Mesenchymal stem cell (in vitro differentiated cells and primary cell): ENCODE measurements around the gene NUTM1.

Experiments
- DNase-seq: peaks from one replicate; pipeline ENCODE4 v3.0.0-alpha.2; 2013
- H2AFZ ChIP-seq: one replicate; pipeline ENCODE4 v1.6.1; 2013; ENCODE audit warnings: low read depth, mild to moderate bottlenecking, control low read depth, inconsistent platforms, low read length, moderate library complexity
- H2AK5ac ChIP-seq: 2 replicates; pipeline ENCODE4 v1.6.1; 2013; ENCODE audit warnings: low read length, moderate library complexity, mild to moderate bottlenecking, inconsistent platforms; ENCODE audit not compliant: severe bottlenecking
- H2BK120ac ChIP-seq: one replicate; pipeline ENCODE4 v1.6.1; 2013; ENCODE audit warnings: low read depth, mild to moderate bottlenecking, inconsistent platforms, low read length, moderate library complexity
- H2BK12ac ChIP-seq, 2 experiments: one replicate each; pipeline ENCODE4 v1.6.1; 2013; ENCODE audit warnings: inconsistent platforms in 2 of 2, low read length in 2 of 2, mild to moderate bottlenecking in 2 of 2, moderate library complexity in 2 of 2, control low read depth in 1 of 2
- H2BK15ac ChIP-seq: one replicate; pipeline ENCODE4 v1.6.1; 2013; ENCODE audit warnings: mild to moderate bottlenecking, low read depth, inconsistent platforms; ENCODE audit not compliant: poor library complexity, severe bottlenecking
- H2BK5ac ChIP-seq: 2 replicates; pipeline ENCODE4 v1.6.1; 2013; ENCODE audit warnings: low read depth, mild to moderate bottlenecking, low read length, control low read depth, inconsistent platforms; ENCODE audit not compliant: poor library complexity, severe bottlenecking
- H3K14ac ChIP-seq, 2 experiments: one replicate each; pipeline ENCODE4 v1.6.1; 2013; ENCODE audit warnings: inconsistent platforms in 2 of 2, low read length in 2 of 2, control low read depth in 1 of 2, mild to moderate bottlenecking in 1 of 2, moderate library complexity in 1 of 2
- H3K18ac ChIP-seq, 2 experiments: one replicate each; pipeline ENCODE4 v1.6.1; 2013; ENCODE audit warnings: inconsistent platforms in 2 of 2, low read length in 2 of 2, control low read depth in 1 of 2, low read depth in 1 of 2, mild to moderate bottlenecking in 1 of 2
- H3K23ac ChIP-seq, 2 experiments: one replicate each; pipeline ENCODE4 v1.6.1; 2013; ENCODE audit warnings: inconsistent platforms in 2 of 2, low read length in 2 of 2, mild to moderate bottlenecking in 2 of 2, moderate library complexity in 2 of 2, control low read depth in 1 of 2
- H3K27ac ChIP-seq: 2 replicates; pipeline ENCODE4 v1.5.1; 2013; ENCODE audit warnings: mild to moderate bottlenecking, moderate library complexity, low read length, control low read depth, inconsistent platforms; ENCODE audit not compliant: poor library complexity, severe bottlenecking
- H3K27me3 ChIP-seq, 2 experiments: 2 replicates each; pipeline versions ENCODE4 v1.6.1 to v1.7.0; 2013; ENCODE audit warnings: low read length in 2 of 2, mild to moderate bottlenecking in 2 of 2, moderate library complexity in 2 of 2, control low read depth in 1 of 2, inconsistent platforms in 1 of 2; ENCODE audit not compliant: control insufficient read depth in 1 of 2, insufficient read depth in 1 of 2
- H3K36me3 ChIP-seq, 2 experiments: 2 replicates each; pipeline versions ENCODE4 v1.6.1 to v1.7.0; 2013; ENCODE audit warnings: low read length in 2 of 2, control low read depth in 1 of 2, inconsistent platforms in 1 of 2, low read depth in 1 of 2, mild to moderate bottlenecking in 1 of 2; ENCODE audit not compliant: insufficient read depth in 2 of 2, control insufficient read depth in 1 of 2
- H3K4ac ChIP-seq, 2 experiments: one replicate each; pipeline ENCODE4 v1.6.1; 2013; ENCODE audit warnings: inconsistent platforms in 2 of 2, low read length in 2 of 2, mild to moderate bottlenecking in 2 of 2, moderate library complexity in 2 of 2, control low read depth in 1 of 2, low read depth in 1 of 2
- H3K4me1 ChIP-seq: 2 replicates; pipeline ENCODE4 v1.6.1; 2013; ENCODE audit warnings: low read depth, low read length, control low read depth; ENCODE audit not compliant: control insufficient read depth, insufficient read depth
- H3K4me2 ChIP-seq: 2 replicates; pipeline ENCODE4 v1.6.1; 2013; ENCODE audit warnings: low read length, mild to moderate bottlenecking, inconsistent platforms; ENCODE audit not compliant: poor library complexity, severe bottlenecking
- H3K4me3 ChIP-seq, 2 experiments: 2 replicates each; pipeline versions ENCODE4 v1.5.1 to v1.7.0; 2013; ENCODE audit warnings: low read length in 2 of 2, mild to moderate bottlenecking in 2 of 2, control low read depth in 1 of 2, low read depth in 1 of 2; ENCODE audit not compliant: insufficient read depth in 1 of 2
- H3K79me1 ChIP-seq: replicated peaks from 2 replicates; pipeline ENCODE4 v1.6.1; 2013; ENCODE audit warnings: mild to moderate bottlenecking, control low read depth, low read length, inconsistent platforms; ENCODE audit not compliant: poor library complexity, severe bottlenecking
- H3K9ac ChIP-seq: 2 replicates; pipeline ENCODE4 v1.7.0; 2013; ENCODE audit warnings: mild to moderate bottlenecking, low read length, moderate library complexity
- H3K9me3 ChIP-seq: 2 replicates; pipeline ENCODE4 v1.7.0; 2013; ENCODE audit warnings: mild to moderate bottlenecking, low read length; ENCODE audit not compliant: control insufficient read depth
- H4K8ac ChIP-seq: one replicate; pipeline ENCODE4 v1.6.1; 2013; ENCODE audit warnings: inconsistent platforms, mild to moderate bottlenecking, low read length, moderate library complexity
- H4K91ac ChIP-seq: one replicate; pipeline ENCODE4 v1.6.1; 2013; ENCODE audit warnings: mild to moderate bottlenecking, low read length, inconsistent platforms
- WGBS: methylation state at CpG from one replicate; pipeline ENCODE4 v1.1.7; 2013; ENCODE audit warnings: mixed read lengths; 5-methylcytosine and 5-hydroxymethylcytosine counted together

The NUTM1 gene

DNA sequence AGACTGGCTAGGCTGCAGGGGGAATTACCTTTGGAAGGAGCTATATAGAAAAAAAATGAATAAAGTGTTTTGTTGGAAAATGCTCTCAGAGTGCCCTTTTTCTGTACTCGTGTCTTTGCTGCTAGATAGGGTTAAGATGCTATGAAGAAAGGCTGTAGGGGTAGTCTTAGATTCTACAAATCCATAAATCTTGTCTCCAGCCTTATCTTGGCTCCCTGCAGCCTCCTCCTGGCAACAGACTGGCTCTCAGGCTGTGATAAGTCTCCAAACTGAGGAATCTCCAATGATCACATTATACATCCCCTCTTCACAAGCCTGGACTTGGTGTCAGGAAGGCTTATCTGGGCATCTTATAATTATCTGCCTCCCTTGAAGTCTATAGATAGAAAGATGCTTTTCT is 14.5 kb downstream of the NUTM1 start:
- Histone ChIP-seq H2AK5ac (no peak overlapping the region), H3K79me1 (peaks cover 2% of the 10 kb centered on the region), H3K4ac (no peak overlapping the region), H3K27ac (no peak overlapping the region), H3K4me2 (no peak overlapping the region), H2BK120ac (no peak overlapping the region), H2BK12ac (no peak overlapping the region), H4K91ac (no peak overlapping the region), H3K14ac (no peak overlapping the region), H3K4me1 (no peaks in the 10 kb centered on the region), H4K8ac (no peak overlapping the region), H3K9ac (no peak overlapping the region), H3K4me3 (no peak overlapping the region), H2BK15ac (no peak overlapping the region), H2BK5ac (no peak overlapping the region), H3K27me3 (no peaks in the 10 kb centered on the region), H3K9me3 (no peaks in the 10 kb centered on the region), H2AFZ (no peak overlapping the region), H3K23ac (no peak overlapping the region), H3K36me3 (peaks cover 61 to 77% of the 10 kb centered on the region in 2 experiments), H3K18ac (no peak overlapping the region)
- no peak for DNase-seq
- WGBS: 56% methylated on average over 1 of the region's 1 CpG

DNA sequence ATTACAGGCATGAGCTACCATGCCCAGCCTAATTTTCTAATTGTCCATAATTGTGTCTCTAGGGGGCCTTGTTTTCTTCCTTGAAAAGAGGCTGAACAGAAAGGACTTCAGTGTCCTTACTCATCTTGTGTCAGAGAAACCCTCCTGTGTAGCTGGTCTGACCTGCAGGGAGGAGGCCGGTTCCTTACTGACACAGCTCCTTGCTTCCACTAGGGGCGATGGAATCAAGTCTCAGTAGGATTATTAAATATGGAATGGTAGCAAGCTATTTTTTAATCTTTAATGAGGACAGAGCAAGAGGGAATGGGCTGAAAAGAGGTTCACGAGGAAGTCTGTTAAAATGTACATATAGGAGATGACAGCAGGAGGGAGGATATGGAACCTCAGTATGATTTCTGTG is 15.3 kb downstream of the NUTM1 start:
- H3K4me3 ChIP-seq: no peak overlapping the region
- H3K4ac ChIP-seq: no peak overlapping the region
- H3K27ac ChIP-seq: no peak overlapping the region
- H3K9ac ChIP-seq: no peak overlapping the region
- H3K14ac ChIP-seq: no peak overlapping the region
- no peak overlapping the region for H4K8ac ChIP-seq
- DNase-seq: no peak
- H3K9me3 ChIP-seq: no peaks in the 10 kb centered on the region
- no peak overlapping the region for H2BK12ac ChIP-seq
- H2BK5ac ChIP-seq: no peak overlapping the region
- H2AK5ac ChIP-seq: no peak overlapping the region
- H2AFZ ChIP-seq: no peak overlapping the region
- H3K36me3 ChIP-seq: peaks cover 66 to 84% of the 10 kb centered on the region in 2 experiments
- no peak overlapping the region for H2BK15ac ChIP-seq
- no peaks in the 10 kb centered on the region for H3K27me3 ChIP-seq
- H3K18ac ChIP-seq: no peak overlapping the region
- no peak overlapping the region for H2BK120ac ChIP-seq
- H3K4me1 ChIP-seq: no peaks in the 10 kb centered on the region
- 92% methylated on average over 3 of the region's 3 CpGs for WGBS
- peaks cover 5% of the 10 kb centered on the region for H3K79me1 ChIP-seq
- no peak overlapping the region for H3K4me2 ChIP-seq
- no peak overlapping the region for H4K91ac ChIP-seq
- no peak overlapping the region for H3K23ac ChIP-seq

DNA sequence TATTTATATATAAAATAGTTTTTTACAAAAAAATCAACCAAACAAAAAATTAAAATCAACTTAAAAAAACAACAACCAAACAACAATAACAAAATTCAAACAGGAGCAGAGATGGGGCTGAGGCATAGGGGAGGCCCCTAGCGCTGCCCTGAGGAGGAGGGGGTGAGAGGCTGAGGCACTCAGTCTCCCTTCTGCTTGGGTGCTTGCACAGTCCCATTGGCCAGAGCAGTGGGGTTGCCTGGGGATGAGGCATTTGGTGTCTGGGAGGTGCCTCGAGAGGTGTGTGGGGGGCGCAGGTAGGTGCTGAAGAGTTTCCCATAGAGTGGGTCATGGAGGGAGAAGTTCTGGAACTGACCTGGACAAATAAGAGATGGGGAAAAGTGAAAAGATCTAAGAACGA is 15.8 kb downstream of the NUTM1 start:
- Histone ChIP-seq H2AK5ac (no peak overlapping the region), H3K9me3 (no peaks in the 10 kb centered on the region), H2BK15ac (no peak overlapping the region), H3K27ac (no peak overlapping the region), H3K4me1 (no peaks in the 10 kb centered on the region), H4K91ac (no peak overlapping the region), H2BK12ac (no peak overlapping the region), H3K4me2 (no peak overlapping the region), H3K27me3 (no peaks in the 10 kb centered on the region), H2AFZ (no peak overlapping the region), H2BK120ac (no peak overlapping the region), H3K9ac (no peak overlapping the region), H3K23ac (no peak overlapping the region), H2BK5ac (no peak overlapping the region), H3K36me3 (peaks cover 68 to 85% of the 10 kb centered on the region in 2 experiments), H3K4ac (no peak overlapping the region), H3K18ac (no peak overlapping the region), H3K79me1 (peaks cover 11% of the 10 kb centered on the region), H4K8ac (no peak overlapping the region), H3K4me3 (no peak overlapping the region), H3K14ac (no peak overlapping the region)
- DNase-seq: no peak
- WGBS: over 99% methylated on average over 4 of the region's 4 CpGs

DNA sequence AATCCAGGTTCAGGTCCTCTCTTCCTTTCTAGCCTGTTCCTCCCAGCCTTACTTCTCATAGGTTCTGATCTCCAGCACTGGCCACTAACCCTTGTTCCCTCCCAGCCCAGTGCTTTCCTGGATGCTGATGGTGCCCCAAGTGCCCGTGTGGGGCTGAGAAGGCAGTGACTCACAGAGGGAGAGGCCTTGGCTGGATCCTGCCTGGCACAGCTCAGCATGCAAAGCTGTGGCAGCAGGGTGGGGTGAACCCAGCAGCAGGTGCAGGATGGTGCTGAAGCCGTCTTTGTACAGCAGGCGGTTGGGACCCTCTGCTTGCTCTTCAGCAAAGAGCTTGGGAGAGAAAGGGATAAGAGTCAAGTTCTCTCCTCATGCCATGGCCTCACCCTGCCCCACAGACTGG is 16.3 kb downstream of the NUTM1 start:
- H3K36me3 ChIP-seq: peaks cover 66 to 83% of the 10 kb centered on the region in 2 experiments

More for the DNA sequence above, 16.3 kb downstream of the NUTM1 start:
- Histone ChIP-seq H2BK12ac (no peak overlapping the region), H3K79me1 (peaks cover 13% of the 10 kb centered on the region), H3K4ac (no peak overlapping the region), H3K27ac (no peak overlapping the region), H3K14ac (no peak overlapping the region), H2BK15ac (no peak overlapping the region), H3K23ac (no peak overlapping the region), H3K4me2 (no peak overlapping the region), H4K8ac (no peak overlapping the region), H3K4me1 (no peaks in the 10 kb centered on the region), H3K4me3 (no peak overlapping the region), H2AK5ac (no peak overlapping the region), H3K9ac (no peak overlapping the region), H3K27me3 (no peaks in the 10 kb centered on the region), H3K18ac (no peak overlapping the region), H2BK120ac (no peak overlapping the region), H2BK5ac (no peak overlapping the region), H4K91ac (no peak overlapping the region), H3K9me3 (no peaks in the 10 kb centered on the region), H2AFZ (no peak overlapping the region)
- WGBS: 97% methylated on average over 2 of the region's 3 CpGs
- DNase-seq: no peak
